Measurements from ENCODE around the gene EPHX1.

DNA sequence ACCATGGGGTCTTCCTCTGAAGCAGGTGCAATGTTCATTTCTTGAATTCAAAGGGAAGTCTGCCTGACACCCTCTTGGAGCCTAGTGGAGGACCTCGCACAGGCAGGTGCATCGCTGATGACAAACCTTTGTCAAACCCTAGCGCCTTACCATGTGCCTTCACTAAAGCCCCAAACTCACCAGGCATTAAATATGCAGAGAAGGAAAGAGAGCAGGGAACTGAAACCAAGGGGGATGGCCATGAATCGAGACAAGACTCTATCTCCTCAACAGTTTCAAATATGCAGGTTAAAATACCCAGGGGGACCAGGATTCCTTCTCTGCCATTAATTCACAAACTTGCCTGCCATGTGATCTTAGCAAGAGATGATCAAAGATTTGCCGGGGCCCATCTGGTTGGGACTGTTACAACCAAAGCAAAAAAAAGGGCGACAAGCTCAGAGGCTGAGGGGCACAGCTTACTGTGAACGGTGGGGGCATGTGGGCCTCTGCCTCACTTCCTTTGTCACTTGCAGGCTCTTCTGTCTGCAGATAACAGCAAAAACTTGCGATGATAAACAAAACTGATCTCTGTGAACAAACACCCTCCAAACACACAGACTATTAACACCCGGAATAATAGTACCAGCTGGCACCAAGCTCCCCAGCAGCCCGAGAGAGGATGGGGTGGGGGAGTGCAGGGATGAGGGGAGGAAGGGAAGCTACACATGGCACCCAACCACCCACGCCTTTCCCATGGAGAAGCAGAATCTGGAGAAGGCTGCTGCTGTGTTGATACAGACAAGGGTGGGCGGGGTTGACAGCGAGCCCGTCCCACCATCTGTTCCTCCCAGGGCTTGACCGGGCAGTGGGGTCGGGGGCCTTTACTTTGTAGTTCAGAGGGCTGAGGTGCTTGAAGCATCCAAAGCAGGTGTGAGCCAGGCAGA lies 38.4 kb downstream of the EPHX1 start:
- TF ChIP-seq, protein P1, sequence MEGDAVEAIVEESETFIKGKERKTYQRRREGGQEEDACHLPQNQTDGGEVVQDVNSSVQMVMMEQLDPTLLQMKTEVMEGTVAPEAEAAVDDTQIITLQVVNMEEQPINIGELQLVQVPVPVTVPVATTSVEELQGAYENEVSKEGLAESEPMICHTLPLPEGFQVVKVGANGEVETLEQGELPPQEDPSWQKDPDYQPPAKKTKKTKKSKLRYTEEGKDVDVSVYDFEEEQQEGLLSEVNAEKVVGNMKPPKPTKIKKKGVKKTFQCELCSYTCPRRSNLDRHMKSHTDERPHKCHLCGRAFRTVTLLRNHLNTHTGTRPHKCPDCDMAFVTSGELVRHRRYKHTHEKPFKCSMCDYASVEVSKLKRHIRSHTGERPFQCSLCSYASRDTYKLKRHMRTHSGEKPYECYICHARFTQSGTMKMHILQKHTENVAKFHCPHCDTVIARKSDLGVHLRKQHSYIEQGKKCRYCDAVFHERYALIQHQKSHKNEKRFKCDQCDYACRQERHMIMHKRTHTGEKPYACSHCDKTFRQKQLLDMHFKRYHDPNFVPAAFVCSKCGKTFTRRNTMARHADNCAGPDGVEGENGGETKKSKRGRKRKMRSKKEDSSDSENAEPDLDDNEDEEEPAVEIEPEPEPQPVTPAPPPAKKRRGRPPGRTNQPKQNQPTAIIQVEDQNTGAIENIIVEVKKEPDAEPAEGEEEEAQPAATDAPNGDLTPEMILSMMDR (IDR thresholded peaks at IDR 0.05) = no peak
- TF ChIP-seq POLR2AphosphoS5 (IDR thresholded peaks at IDR 0.05; ENCODE audit: insufficient read depth in 1 of 2, low read depth in 1 of 2) (no peak), POLR2A (IDR thresholded peaks at IDR 0.05) (no peak)

All from vagina (tissue), 2 donors.